Endothelial cell of umbilical vein (primary cell): Measurements from ENCODE around the gene HS3ST3B1.

Source experiments
- CTCF ChIP-seq, 2 donors: IDR thresholded peaks; 1 replicate in 1 of 2; 2 replicates in 1 of 2; pipeline ENCODE4 v1.5.1; 2011; ENCODE audit warnings: low read length in 2 of 2, mild to moderate bottlenecking in 2 of 2, moderate library complexity in 2 of 2, control low read depth in 1 of 2, inconsistent platforms in 1 of 2, low read depth in 1 of 2; ENCODE audit not compliant: insufficient read depth in 1 of 2; ENCODE audit errors: extremely low read depth in 1 of 2
- EZH2 ChIP-seq: IDR thresholded peaks from 2 replicates; pipeline ENCODE4 v1.6.1; 2012; ENCODE audit warnings: borderline replicate concordance, low read depth, mild to moderate bottlenecking, moderate library complexity, low read length, inconsistent platforms; ENCODE audit not compliant: severe bottlenecking
- POLR2AphosphoS5 ChIP-seq: IDR thresholded peaks from 2 replicates; pipeline ENCODE4 v1.6.1; 2012; ENCODE audit warnings: low read depth, mild to moderate bottlenecking, control low read depth, low read length, moderate library complexity; ENCODE audit not compliant: insufficient read depth

DNA sequence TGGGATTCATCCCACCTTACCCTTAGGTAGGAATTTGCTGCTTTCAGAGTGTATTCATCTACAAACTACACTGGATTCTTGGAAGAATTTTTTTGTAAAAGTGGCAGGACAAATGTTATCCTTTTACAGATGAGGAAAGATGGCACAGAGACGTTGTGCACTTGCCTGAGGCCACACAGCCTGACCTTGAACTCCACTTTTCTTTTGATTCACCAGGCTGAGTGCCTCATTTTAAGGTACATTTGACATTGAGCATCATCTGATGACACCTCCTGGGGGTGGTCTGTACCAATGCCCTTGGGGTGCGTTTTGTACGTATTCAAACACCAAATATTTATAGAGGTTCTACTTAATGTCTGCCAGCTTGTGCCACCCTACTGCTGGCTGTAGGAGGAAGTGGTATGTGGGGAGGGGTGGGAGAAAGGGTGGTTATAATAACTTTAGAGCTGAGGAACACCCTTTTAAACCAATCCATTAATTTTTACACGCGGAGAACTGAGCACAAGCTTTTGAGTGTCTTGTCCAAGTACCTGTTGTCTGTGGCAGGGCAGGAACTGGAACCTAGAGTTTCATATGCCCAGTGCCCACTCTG, 29.1 kb downstream of the HS3ST3B1 start:
- TF ChIP-seq EZH2, result no peak
- no peak for TF ChIP-seq CTCF (IDR thresholded peaks at IDR 0.05; ENCODE audit: extremely low read depth in 1 of 2, insufficient read depth in 1 of 2, low read depth in 1 of 2, low read length in 2 of 2)
- no peak for TF ChIP-seq POLR2AphosphoS5
